ENCODE measurements around the gene SFSWAP.

DNA sequence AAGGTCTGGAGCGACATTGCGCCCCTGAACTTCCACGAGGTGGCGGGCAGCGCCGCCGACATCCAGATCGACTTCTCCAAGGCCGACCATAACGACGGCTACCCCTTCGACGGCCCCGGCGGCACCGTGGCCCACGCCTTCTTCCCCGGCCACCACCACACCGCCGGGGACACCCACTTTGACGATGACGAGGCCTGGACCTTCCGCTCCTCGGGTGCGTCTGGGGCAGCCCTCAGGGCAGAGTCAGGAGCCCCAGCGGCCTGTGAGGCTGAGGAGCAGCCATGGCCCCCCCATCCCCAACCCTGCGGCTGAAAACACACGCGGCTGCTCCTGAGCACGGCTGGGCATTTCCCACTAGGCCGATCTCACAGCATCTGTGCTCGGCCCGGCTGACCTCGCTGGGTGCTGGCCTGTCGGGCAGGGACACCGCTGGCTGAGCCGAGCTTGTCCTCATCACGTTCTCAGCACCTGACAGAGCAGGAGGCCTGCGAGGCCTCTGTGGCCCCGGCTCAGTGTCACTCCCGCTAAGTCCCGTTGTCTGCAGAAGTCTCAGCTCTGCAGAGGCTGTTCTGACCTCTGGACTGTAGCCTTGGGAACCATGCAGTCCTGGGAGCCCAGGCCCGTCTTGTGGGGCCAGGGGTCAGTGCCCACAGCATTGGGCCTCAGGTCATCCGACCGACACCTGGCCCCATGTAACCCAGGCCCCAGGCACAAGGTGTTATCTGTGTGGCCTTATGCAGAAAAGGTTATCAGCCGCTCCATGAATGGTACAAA lies 129.9 kb downstream of the SFSWAP start:
- TF ChIP-seq FOXK1 (CRISPR knock-in tag; IDR thresholded peaks at IDR 0.05) (no peak), ELF4 (CRISPR knock-in tag; IDR thresholded peaks at IDR 0.05; ENCODE audit: low read depth) (no peak), SP1 (CRISPR knock-in tag; conservative IDR thresholded peaks at IDR 0.05) (no peak), ZNF138 (CRISPR knock-in tag; conservative IDR thresholded peaks at IDR 0.05) (no peak), NR3C1 (CRISPR knock-in tag; conservative IDR thresholded peaks at IDR 0.05; ENCODE audit: low read depth) (no peak), ZNF121 (CRISPR knock-in tag; IDR thresholded peaks at IDR 0.05) (no peak), E2F5 (CRISPR knock-in tag; IDR thresholded peaks at IDR 0.05) (no peak)
- TF ChIP-seq, protein P1, sequence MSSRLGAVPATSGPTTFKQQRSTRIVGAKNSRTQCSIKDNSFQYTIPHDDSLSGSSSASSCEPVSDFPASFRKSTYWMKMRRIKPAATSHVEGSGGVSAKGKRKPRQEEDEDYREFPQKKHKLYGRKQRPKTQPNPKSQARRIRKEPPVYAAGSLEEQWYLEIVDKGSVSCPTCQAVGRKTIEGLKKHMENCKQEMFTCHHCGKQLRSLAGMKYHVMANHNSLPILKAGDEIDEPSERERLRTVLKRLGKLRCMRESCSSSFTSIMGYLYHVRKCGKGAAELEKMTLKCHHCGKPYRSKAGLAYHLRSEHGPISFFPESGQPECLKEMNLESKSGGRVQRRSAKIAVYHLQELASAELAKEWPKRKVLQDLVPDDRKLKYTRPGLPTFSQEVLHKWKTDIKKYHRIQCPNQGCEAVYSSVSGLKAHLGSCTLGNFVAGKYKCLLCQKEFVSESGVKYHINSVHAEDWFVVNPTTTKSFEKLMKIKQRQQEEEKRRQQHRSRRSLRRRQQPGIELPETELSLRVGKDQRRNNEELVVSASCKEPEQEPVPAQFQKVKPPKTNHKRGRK (CRISPR knock-in tag; IDR thresholded peaks at IDR 0.05; ENCODE audit: borderline replicate concordance), result no peak
